ENCODE results near the gene SIL1.

GRCh38 chr5:139117342-139117884 lies 80.8 kb downstream of the SIL1 start:
- TF ChIP-seq, protein P1, sequence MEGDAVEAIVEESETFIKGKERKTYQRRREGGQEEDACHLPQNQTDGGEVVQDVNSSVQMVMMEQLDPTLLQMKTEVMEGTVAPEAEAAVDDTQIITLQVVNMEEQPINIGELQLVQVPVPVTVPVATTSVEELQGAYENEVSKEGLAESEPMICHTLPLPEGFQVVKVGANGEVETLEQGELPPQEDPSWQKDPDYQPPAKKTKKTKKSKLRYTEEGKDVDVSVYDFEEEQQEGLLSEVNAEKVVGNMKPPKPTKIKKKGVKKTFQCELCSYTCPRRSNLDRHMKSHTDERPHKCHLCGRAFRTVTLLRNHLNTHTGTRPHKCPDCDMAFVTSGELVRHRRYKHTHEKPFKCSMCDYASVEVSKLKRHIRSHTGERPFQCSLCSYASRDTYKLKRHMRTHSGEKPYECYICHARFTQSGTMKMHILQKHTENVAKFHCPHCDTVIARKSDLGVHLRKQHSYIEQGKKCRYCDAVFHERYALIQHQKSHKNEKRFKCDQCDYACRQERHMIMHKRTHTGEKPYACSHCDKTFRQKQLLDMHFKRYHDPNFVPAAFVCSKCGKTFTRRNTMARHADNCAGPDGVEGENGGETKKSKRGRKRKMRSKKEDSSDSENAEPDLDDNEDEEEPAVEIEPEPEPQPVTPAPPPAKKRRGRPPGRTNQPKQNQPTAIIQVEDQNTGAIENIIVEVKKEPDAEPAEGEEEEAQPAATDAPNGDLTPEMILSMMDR (IDR thresholded peaks at IDR 0.05 in 8 of 11, conservative IDR thresholded peaks at IDR 0.05 in 3 of 11): no peak
- TF ChIP-seq POLR2A (IDR thresholded peaks at IDR 0.05): no peak

Measured in spleen (tissue), 7 donors.